Raji (cell line): ENCODE measurements around the gene ASS1.

Experiments used
- POLR2A ChIP-seq: IDR thresholded peaks from 2 replicates; pipeline ENCODE4 v1.6.1; 2011; ENCODE audit warnings: low read depth, low read length, control low read depth; ENCODE audit not compliant: insufficient read depth

The ASS1 gene

GRCh38 chr9:130411566-130411915 is 33.2 kb upstream of the ASS1 start:
- no peak for TF ChIP-seq POLR2A

- no peak for TF ChIP-seq POLR2A
Observed at GRCh38 chr9:130414081-130414731, 30.6 kb upstream of the ASS1 start.

GRCh38 chr9:130414910-130415746 is 29.6 kb upstream of the ASS1 start:
- TF ChIP-seq POLR2A, result no peak

GRCh38 chr9:130417602-130418001 is 27.2 kb upstream of the ASS1 start:
- TF ChIP-seq POLR2A, result no peak

- no peak for TF ChIP-seq POLR2A
Observed at GRCh38 chr9:130418776-130419175, 26.0 kb upstream of the ASS1 start.

- no peak for TF ChIP-seq POLR2A
Observed at GRCh38 chr9:130419521-130420035, 25.2 kb upstream of the ASS1 start.

- TF ChIP-seq POLR2A, result no peak
Observed at GRCh38 chr9:130421154-130421801, 23.5 kb upstream of the ASS1 start.

- no peak for TF ChIP-seq POLR2A
Observed at GRCh38 chr9:130421802-130422276, 22.9 kb upstream of the ASS1 start.

GRCh38 chr9:130422546-130422945 is 22.2 kb upstream of the ASS1 start:
- no peak for TF ChIP-seq POLR2A

- TF ChIP-seq POLR2A, result no peak
Observed at GRCh38 chr9:130423272-130423671, 21.5 kb upstream of the ASS1 start.

- TF ChIP-seq POLR2A, result no peak
Observed at GRCh38 chr9:130424595-130425454, 19.9 kb upstream of the ASS1 start.

- TF ChIP-seq POLR2A, result no peak
Observed at GRCh38 chr9:130425741-130426466, 18.9 kb upstream of the ASS1 start.

- TF ChIP-seq POLR2A, result no peak
Observed at GRCh38 chr9:130426467-130426773, 18.3 kb upstream of the ASS1 start.

- no peak for TF ChIP-seq POLR2A
Observed at GRCh38 chr9:130426883-130427282, 17.9 kb upstream of the ASS1 start.

GRCh38 chr9:130427326-130427725 is 17.4 kb upstream of the ASS1 start:
- no peak for TF ChIP-seq POLR2A

GRCh38 chr9:130428086-130428665 is 16.6 kb upstream of the ASS1 start:
- no peak for TF ChIP-seq POLR2A
